HPDE6-E6E7 (cell line): ENCODE data around the gene CRYZL1.

Experiments
- DNase-seq: peaks from one replicate; pipeline ENCODE4 v3.0.0; 2011; ENCODE audit warnings: missing footprints; ENCODE audit errors: extremely low spot score

CRYZL1 gene

GRCh38 chr21:33560965-33561364, 80.6 kb downstream of the CRYZL1 start:
- DNase-seq = no peak

GRCh38 chr21:33559813-33560212, 81.7 kb downstream of the CRYZL1 start:
- no peak for DNase-seq

GRCh38 chr21:33558777-33559421, 82.6 kb downstream of the CRYZL1 start:
- DNase-seq = no peak

GRCh38 chr21:33557447-33557846, 84.1 kb downstream of the CRYZL1 start:
- no peak for DNase-seq

- DNase-seq = no peak
Measured at GRCh38 chr21:33554982-33555344, 86.6 kb downstream of the CRYZL1 start.

GRCh38 chr21:33554236-33554981, 87.1 kb downstream of the CRYZL1 start:
- DNase-seq = no peak

- DNase-seq = no peak
Measured at GRCh38 chr21:33552999-33553598, 88.4 kb downstream of the CRYZL1 start.

GRCh38 chr21:33552093-33552998, 89.2 kb downstream of the CRYZL1 start:
- DNase-seq = no peak

- no peak for DNase-seq
Measured at GRCh38 chr21:33551664-33552063, 89.9 kb downstream of the CRYZL1 start.

GRCh38 chr21:33550772-33551660, 90.5 kb downstream of the CRYZL1 start:
- no peak for DNase-seq

GRCh38 chr21:33549848-33550771, 91.4 kb downstream of the CRYZL1 start:
- DNase-seq = no peak

- no peak for DNase-seq
Measured at GRCh38 chr21:33546086-33546485, 95.5 kb downstream of the CRYZL1 start.

GRCh38 chr21:33544451-33545195, 96.9 kb downstream of the CRYZL1 start:
- DNase-seq = no peak

GRCh38 chr21:33543505-33544129, 97.9 kb downstream of the CRYZL1 start:
- no peak for DNase-seq

- DNase-seq = peak; percentile 94
Measured at GRCh38 chr21:33542640-33543504, 98.7 kb downstream of the CRYZL1 start, which contains the start of gene SON. Gene SON (plus strand): TSS chr21:33543038. CDS start chr21:33543093, 55 bp downstream.

- peak; percentile 61 for DNase-seq
Measured at GRCh38 chr21:33541756-33542639, 99.5 kb downstream of the CRYZL1 start, which contains the start of gene GART. Gene GART (minus strand): TSS chr21:33542117. CDS start chr21:33539315, 2,802 bp downstream.
